Heart right ventricle (tissue), 16 donors: ENCODE data around the gene CLHC1. TPM values are rescaled to one million over a fixed set of nuclear protein-coding genes. Genes with fewer than 3 reads are reported as not detected.

Source experiments
- ATAC-seq, 8 donors: fragments of 200-7000 bp; cut with Tn5 transposase; one replicate each; pipeline ENCODE4 v1.9.1; 2020; ENCODE audit warnings: mild to moderate bottlenecking in 8 of 8, moderate library complexity in 8 of 8, moderate number of reproducible peaks in 1 of 8
- DNase-seq, 2 donors: peaks; one replicate each; pipeline ENCODE4 v3.0.0-alpha.2; 2020
- H3K27ac ChIP-seq, 10 donors: fragments of 200-600 bp; sonication (generic) in 2 of 10; one replicate each; pipeline versions ENCODE4 v1.5.0 to v1.8.0; 2020 to 2022; ENCODE audit warnings: mild to moderate bottlenecking in 3 of 10
- H3K27me3 ChIP-seq, 7 donors: fragments of 200-600 bp; one replicate each; pipeline ENCODE4 v1.8.0; 2021 to 2022; ENCODE audit warnings: mild to moderate bottlenecking in 2 of 7
- H3K36me3 ChIP-seq, 9 donors: fragments of 200-600 bp; sonication (generic) in 1 of 9; one replicate each; pipeline versions ENCODE4 v1.5.0 to v1.8.0; 2020 to 2022; ENCODE audit warnings: mild to moderate bottlenecking in 2 of 9
- H3K4me1 ChIP-seq, 9 donors: fragments of 200-600 bp; sonication (generic) in 1 of 9; one replicate each; pipeline versions ENCODE4 v1.5.0 to v1.8.0; 2020 to 2022; ENCODE audit warnings: mild to moderate bottlenecking in 4 of 9
- H3K4me3 ChIP-seq, 10 donors: fragments of 200-600 bp; sonication (generic) in 2 of 10; one replicate each; pipeline versions ENCODE4 v1.5.0 to v1.8.0; 2020 to 2022; ENCODE audit warnings: mild to moderate bottlenecking in 7 of 10, moderate library complexity in 2 of 10
- H3K9me3 ChIP-seq, 11 donors: fragments of 200-600 bp in 10 of 11; sonication (generic) in 2 of 11; one replicate each; pipeline versions ENCODE4 v1.5.0 to v1.8.0; 2013 to 2022; ENCODE audit warnings: mild to moderate bottlenecking in 2 of 11, control low read depth in 1 of 11, moderate library complexity in 1 of 11
- WGBS, 2 donors: extraction: QIAGEN DNeasy Blood & Tissue Kit; methylation state at CpG; one replicate each; pipeline ENCODE4 v1.1.7; 2013; ENCODE audit warnings: inconsistent platforms in 1 of 2; 5-methylcytosine and 5-hydroxymethylcytosine counted together
- intact Hi-C, 10 donors: fragments of 100-400 bp; cut with DNase I; formaldehyde crosslinking; loops; one replicate each; pipeline versions ENCODE4 v1.11.1 to v1.14.2; 2022
- polyA plus RNA-seq, 2 donors: library from polyadenylated mRNA; stranded (reverse); fragments of 200-250 nt; gene quantifications; one replicate each; pipeline ENCODE4 v1.2.3, GENCODE V29; 2013
- total RNA-seq, 10 donors: library from RNA; stranded (reverse); fragmentation: NEBNext Ultra II Directional in 3 of 10; extraction: Animal tissue kit (Norgen Biotek cat#: 25700) in 3 of 10; gene quantifications; one replicate each; pipeline versions ENCODE4 v1.2.1 to v1.2.4, GENCODE V29; 2021 to 2023
- TF ChIP-seq, protein P1 (sequence below), 9 donors: fragments of 200-600 bp; sonication (generic) in 2 of 9; IDR thresholded peaks; one replicate each; pipeline versions ENCODE4 v1.5.0 to v1.8.0; 2021 to 2022; ENCODE audit warnings: antibody characterized with exemption in 9 of 9, mild to moderate bottlenecking in 5 of 9, moderate library complexity in 1 of 9
- donor health status: Arrhythmogenic right ventricular cardiomyopathy.
- donor health status: ischemic (EF 13 %, LVEDD 7.1; RV severe dilation, severe dysfunction).
- donor health status: healthy with polysubstance abuse.
- donor health status: DM: no; HTN: yes; CAD: no.
- donor health status: DM: no; HTN: no; CAD: no.
- donor health status: ischemic (EF 25% LVEDD 6.9; RV normal size, moderate dysfunction).
- donor health status: ischemic (EF 25% LVEDD 5.7; RV mildly dilated, moderate dysfunction).
- donor health status: healthy.
- donor health status: DM: yes; HTN: yes; CAD: no.
- donor health status: Ischemic cardiomyopathy.
- donor health status: ischemic (EF 35%, LVEDD 5.7; RV mildly dilated, moderate dysfunction).
- donor health status: nonischemic (EF 11% LVEDD 7.7; RV severe dilation, severe dysfunction).
- donor health status: DM: yes; HTN: yes; CAD: no.
- donor health status: PGD.
- donor health status: ischemic (EF 29% LVEDD 5.4; RV normal size, mild dysfunction).
- donor health status: nonischemic (EF 23%, LVEDD 6.1; RV moderate dilation, normal function).

Gene CLHC1
- total and polyA plus RNA-seq, 12 donors, result 1.7 to 9.7 (median 6.3) TPM

DNA sequence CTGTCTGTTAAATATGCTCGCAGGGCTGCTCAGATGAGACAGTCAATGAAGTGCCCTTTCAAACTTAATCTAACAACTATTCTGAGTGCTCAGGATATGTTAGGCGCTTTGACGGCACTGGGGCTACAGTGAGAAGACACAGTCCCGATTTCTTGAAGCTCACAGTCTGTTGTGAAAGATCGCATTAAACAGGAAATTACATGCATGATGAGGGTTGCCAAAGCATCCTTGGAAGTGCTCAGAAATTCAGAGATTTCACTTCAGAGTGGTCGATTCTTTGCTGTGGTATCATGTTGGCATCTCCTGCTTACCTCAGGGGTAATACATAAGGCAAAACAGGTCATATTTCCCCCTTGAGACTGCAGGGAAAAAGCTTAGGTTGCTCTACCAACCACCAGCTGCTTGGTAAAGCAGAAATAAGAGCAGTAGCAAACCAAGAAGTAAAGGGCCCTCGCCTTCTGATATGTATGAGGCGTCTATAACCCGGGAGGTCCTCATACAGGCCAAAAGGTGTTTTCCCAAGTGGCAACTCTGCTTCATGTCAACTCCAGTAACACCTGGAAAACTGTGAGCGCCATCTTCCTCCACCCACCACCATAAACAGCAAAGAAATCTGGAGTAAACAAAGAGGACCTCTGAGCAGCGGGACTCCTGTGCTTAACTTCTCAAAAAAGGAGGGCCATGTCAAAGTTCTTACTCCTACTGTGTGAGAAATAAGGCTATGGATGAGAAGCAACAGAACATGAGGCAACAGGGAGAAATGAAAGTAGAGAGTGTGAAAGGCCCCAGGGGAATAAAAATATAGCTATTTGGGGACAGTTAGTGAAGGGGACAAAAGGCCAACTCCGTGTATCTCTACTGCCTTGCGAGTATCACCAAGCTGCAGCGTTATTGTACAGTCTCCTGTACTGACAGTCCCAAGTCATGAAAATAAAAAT is 79.3 kb downstream of the CLHC1 start:
- intact Hi-C loops, result no loop called here
- DNase-seq, result no peak
- Histone ChIP-seq H3K9me3 (no peaks in the 10 kb centered on the region), H3K27ac (peak overlapping the region in 1 of 10 donors; percentile 61), H3K36me3 (no peaks in the 10 kb centered on the region), H3K27me3 (no peaks in the 10 kb centered on the region), H3K4me3 (no peak overlapping the region), H3K4me1 (peaks cover 13 to 73% (median 28%) of the 10 kb centered on the region in 9 donors)
- 84% methylated on average over 14 of the region's 14 CpGs for WGBS, 2 donors
- TF ChIP-seq, protein P1, sequence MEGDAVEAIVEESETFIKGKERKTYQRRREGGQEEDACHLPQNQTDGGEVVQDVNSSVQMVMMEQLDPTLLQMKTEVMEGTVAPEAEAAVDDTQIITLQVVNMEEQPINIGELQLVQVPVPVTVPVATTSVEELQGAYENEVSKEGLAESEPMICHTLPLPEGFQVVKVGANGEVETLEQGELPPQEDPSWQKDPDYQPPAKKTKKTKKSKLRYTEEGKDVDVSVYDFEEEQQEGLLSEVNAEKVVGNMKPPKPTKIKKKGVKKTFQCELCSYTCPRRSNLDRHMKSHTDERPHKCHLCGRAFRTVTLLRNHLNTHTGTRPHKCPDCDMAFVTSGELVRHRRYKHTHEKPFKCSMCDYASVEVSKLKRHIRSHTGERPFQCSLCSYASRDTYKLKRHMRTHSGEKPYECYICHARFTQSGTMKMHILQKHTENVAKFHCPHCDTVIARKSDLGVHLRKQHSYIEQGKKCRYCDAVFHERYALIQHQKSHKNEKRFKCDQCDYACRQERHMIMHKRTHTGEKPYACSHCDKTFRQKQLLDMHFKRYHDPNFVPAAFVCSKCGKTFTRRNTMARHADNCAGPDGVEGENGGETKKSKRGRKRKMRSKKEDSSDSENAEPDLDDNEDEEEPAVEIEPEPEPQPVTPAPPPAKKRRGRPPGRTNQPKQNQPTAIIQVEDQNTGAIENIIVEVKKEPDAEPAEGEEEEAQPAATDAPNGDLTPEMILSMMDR (IDR thresholded peaks at IDR 0.05), result no peak
- ATAC-seq, result no peak

DNA sequence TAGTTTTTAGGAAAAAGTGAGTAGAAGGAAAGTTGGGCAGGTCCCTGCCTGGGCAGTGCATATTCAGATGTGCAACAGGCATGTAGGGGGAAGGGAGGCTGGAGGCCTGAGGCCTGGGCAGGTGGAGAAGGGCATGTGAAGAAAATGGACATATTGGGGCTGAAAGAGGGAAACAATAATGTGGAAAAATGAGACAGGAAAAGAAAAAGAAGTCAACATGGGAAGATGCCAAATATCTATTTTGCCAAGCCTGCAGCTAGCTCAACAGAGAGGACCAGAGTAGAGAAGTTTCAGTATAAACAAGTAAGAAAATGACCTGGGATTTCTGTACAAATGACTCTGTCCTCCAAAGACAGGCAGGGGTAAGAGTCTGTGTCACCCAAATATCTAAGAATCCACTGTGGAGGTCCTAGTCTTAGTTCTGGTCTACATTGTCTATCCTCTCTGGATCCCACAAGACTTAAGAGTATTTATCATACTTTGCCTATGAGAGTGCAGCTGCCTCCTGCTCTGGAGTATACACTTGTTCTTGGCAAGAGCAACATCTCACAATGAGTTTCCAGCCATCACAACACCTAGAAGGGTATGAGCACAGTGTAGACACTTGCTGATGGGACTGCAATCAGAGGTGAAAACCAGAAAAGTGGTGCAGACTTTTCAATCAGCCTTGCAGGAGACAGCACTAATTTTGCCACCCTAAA is 80.2 kb downstream of the CLHC1 start:
- Histone ChIP-seq H3K27me3 (no peaks in the 10 kb centered on the region), H3K9me3 (no peaks in the 10 kb centered on the region), H3K4me1 (peaks cover 10 to 65% (median 19%) of the 10 kb centered on the region in 9 donors), H3K36me3 (no peaks in the 10 kb centered on the region), H3K27ac (peak overlapping the region in 1 of 10 donors; percentile 61), H3K4me3 (no peak overlapping the region)
- ATAC-seq, result no peak
- intact Hi-C loops, result no loop called here
- TF ChIP-seq, protein P1 (IDR thresholded peaks at IDR 0.05), result no peak
- DNase-seq, result no peak

DNA sequence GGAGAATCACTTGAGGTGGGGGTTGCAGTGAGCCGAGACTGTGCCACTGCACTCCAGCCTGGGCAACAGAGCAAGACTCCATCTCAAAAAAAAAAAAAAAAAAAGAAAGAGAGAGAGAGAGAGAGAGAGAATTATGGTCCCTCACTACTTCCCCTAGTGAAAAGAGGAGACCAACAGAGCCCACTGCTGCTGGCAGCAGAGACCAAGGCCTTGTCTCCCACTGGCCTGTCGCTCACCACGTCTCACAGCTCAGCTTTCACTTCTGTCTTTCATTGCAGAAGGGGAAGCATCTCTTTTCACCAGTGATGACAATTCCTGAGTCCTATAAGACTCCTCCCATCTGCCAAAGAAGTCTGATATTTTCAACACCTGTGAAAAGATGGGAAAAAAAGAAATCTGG is 81.3 kb downstream of the CLHC1 start:
- no peak for DNase-seq
- TF ChIP-seq, protein P1 (IDR thresholded peaks at IDR 0.05), result no peak
- intact Hi-C loops, result no loop called here
- WGBS, 2 donors, result 85 to 95% methylated on average over 3 of the region's 3 CpGs
- H3K36me3 ChIP-seq, result no peaks in the 10 kb centered on the region
- no peak overlapping the region for H3K4me3 ChIP-seq
- no peaks in the 10 kb centered on the region for H3K27me3 ChIP-seq
- H3K4me1 ChIP-seq, result peaks cover 0 to 54% (median 10%) of the 10 kb centered on the region in 9 donors
- H3K27ac ChIP-seq, result peak overlapping the region in 1 of 10 donors; percentile 15
- H3K9me3 ChIP-seq, result no peaks in the 10 kb centered on the region
- peak in 5 of 8 donors; percentile 37 to 68 (median 41) for ATAC-seq

DNA sequence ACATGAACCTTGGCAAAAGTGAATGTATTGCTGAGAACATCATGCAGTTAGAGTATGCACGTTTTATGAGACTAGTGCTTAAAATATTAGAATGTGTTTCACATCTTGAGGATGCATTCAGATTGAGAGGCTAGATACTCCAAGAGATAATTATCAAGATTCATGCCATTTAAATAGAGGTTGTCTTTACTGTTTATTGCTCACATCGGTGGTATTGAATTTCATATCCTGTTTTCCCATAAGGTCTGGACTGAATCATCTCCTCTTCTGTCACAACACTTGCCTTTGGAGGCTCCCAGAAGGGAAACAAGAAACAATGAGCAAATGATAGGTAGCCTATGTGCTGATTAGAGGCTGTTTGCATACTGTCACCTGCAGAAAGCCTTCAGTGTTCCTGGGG is 83.8 kb downstream of the CLHC1 start:
- H3K36me3 ChIP-seq, result no peaks in the 10 kb centered on the region
- no peak for DNase-seq
- no peaks in the 10 kb centered on the region for H3K9me3 ChIP-seq
- ATAC-seq, result no peak
- TF ChIP-seq, protein P1 (IDR thresholded peaks at IDR 0.05), result no peak
- H3K4me1 ChIP-seq, result peaks cover 0 to 36% (median 3%) of the 10 kb centered on the region in 9 donors
- H3K27ac ChIP-seq, result peak overlapping the region in 1 of 10 donors; percentile 23
- H3K27me3 ChIP-seq, result no peaks in the 10 kb centered on the region
- H3K4me3 ChIP-seq, result no peak overlapping the region
- WGBS, 2 donors, result 58 to 64% methylated on average over 2 of the region's 2 CpGs
- intact Hi-C loops, result no loop called here
